ENCODE results near the gene SLIT3.
"Not testable (repeated sequence)": the region's sequence is repeated elsewhere in the genome, so short reads cannot be mapped to it uniquely, and the experiment has no call there.

Gene SLIT3

DNA sequence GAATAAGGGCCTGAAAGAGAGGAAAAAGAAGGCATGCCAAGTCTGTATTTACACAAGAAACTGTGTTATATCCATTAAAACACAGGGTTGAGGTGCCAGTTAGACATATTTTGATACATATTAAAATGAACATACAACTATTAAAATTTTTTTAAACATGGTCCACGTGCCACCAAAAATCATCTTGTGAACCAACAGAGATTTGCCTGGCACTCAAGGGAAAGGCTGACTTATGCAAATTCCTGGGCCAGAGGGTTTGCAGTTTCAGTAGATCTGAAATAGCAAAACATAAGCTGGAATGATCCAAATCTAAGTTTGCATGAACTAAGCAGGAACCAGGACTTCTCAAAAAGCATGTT, 168.7 kb downstream of the SLIT3 start:
- no peak for DNase-seq

DNA sequence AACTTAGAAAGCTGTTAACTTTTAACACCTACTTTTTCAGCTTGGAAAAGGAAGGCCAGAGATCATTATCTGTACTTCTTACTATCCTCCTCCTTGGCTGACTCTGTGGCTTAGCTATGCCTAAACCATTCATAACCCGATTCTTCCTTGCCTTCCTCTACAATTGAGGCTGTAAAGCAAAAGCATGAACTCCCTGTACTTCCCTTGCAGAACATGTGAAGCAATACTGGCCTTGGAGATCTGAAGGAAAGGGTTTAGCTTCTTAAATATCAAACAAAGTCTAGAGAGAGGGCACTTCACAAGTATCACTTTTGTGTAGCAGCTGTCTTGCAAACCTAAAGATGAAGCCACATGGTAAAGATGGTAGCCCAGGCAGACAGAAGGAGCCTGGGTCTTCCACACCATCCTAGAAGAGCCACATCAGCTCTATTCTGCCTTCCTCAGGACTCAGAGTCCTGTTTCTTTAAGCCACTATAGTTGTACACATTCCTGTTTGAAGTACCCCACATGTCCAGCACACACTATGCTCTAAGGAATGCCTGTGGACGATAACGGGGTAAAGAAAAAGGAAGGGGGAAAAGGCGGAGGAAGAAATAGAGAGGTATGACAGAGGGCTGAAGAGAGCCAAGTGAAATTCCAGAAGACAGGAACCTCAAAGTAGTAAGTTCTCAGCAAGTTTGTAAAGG, 169.2 kb downstream of the SLIT3 start:
- DNase-seq = no peak

DNA sequence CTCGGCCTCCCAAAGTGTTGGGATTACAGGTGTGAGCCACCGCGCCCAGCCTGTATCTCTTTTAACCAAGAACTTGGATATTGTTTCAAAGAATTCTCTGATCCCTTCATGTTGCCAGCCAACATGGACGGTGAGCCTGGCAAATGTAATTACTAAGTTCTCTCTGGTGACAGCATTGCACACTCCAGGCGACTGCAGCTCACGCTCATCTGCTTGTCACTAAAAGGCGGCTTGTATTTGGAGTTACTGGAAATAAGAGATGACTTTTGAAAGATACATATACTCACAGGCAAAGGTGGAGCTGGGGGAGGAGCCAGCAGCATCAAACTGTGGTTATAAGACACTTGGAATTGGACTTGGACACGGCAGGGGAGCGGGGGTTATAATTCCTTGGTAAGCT, 172.3 kb downstream of the SLIT3 start:
- DNase-seq = no peak

DNA sequence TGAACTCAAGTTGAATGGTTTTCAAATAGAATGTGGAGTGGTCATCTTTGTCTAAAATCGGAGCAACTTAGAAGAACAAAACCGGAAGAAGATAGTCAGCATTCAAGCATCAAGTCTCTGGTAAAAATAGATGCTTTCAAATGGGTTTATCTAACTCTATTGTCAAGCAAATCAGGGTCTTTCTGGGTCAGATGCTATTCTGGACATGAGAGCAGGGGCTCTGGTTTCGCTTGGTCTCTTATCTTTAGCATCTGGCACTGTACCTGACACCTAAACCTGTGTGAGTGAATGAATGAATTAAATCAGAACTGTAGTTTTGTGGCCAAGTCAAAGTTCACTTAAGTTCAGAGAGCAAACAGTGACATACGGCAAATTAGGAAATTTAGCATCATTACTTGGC, 173.5 kb downstream of the SLIT3 start:
- DNase-seq = no peak

DNA sequence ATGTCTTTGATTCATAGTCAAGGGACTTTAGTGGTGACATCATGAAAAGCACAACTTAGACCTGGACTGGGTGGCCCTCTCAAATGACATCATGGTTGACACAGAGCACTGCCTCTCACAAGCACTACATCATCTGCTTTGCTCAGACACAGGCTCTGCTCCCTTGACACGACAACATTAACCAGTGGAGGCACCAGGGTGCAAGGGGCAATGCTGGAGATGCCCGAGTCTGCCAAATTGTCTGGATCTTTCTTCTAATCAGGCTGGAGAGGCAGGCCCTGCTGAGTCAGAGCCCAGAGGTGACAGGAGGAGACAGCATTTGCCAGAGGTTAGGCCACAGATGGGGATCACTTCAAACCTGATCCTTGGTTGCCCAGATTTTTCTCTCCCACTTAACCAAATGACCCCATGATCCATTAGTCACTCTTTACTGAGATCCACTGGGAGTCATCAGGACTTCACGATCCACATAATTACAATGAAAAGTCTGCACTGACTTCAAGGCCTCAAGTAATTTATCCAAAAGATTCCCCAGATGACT, 174.4 kb downstream of the SLIT3 start:
- no peak for DNase-seq

DNA sequence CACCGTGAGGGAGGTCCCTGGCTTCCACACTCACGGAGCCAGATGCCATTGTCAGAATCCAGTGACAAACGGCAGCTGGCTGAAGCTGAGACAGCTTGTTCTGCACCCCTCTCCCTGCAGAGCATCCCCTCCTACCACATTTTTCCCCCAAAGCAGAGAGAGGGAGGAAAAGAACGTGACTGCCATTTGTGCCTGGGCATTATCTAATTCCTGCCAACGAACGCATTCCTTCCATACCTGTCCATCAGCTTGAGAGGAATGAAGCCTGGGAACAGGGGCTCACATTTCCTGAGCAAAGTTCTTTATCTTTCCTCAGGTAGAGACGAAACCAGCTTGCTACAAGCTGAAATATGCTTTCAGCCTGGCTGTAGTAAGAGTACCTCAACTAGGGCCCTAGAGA, 175.4 kb downstream of the SLIT3 start:
- DNase-seq = no peak

DNA sequence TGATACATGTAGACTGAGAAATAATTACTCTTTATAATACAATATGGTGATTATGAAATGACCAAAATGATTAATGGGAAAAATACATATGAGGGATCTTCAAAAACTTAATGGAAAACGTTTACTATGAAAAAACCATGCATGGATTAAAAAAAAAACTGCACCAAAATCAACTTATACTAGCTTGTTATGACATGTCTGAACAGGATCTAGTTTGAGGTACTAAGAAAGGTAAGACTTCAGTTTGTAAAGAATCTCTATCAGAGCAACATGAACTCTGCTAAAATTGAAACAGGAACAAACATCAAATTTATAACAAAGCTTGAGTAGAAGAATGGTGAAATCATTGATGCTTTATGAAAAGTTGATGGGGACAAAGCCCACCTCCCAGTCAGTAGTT, 178.0 kb downstream of the SLIT3 start:
- no peak for DNase-seq

DNA sequence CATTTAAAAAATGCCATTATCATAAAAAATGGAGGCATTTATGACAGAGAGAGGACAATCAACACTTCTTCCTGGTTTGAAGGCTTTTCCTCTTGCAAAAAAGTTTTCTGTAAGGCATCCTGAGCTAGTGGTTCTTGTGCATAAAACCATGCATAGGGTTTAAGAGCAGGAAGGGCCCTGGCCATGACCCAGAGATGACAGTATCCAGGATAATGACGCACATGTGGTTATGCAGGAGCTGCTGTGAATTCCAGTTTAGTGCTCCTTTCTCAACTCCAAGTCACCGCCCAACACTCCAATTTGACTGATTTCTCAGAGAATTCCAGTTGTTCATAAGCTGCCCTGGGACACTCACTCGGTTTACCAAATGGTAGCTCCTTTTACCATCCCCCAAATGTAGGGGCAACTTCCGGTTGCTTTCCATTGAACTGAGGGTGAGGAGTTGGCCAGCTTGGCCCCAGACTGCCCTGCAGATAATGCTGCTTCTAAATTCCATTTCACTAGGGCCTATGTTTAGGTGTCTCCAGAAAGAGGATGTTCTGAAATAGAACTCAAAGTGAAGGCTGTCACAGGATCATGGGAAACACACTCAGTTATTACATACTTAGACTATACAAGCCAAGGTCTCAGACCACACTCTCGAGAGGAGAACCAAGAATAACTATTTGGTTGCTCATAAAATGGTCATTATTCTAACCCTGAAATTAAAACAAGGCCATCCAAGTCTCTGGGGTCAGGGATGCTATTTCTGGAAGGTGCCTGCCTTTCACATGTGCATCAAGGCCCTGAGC, 179.1 kb downstream of the SLIT3 start:
- DNase-seq = no peak

DNA sequence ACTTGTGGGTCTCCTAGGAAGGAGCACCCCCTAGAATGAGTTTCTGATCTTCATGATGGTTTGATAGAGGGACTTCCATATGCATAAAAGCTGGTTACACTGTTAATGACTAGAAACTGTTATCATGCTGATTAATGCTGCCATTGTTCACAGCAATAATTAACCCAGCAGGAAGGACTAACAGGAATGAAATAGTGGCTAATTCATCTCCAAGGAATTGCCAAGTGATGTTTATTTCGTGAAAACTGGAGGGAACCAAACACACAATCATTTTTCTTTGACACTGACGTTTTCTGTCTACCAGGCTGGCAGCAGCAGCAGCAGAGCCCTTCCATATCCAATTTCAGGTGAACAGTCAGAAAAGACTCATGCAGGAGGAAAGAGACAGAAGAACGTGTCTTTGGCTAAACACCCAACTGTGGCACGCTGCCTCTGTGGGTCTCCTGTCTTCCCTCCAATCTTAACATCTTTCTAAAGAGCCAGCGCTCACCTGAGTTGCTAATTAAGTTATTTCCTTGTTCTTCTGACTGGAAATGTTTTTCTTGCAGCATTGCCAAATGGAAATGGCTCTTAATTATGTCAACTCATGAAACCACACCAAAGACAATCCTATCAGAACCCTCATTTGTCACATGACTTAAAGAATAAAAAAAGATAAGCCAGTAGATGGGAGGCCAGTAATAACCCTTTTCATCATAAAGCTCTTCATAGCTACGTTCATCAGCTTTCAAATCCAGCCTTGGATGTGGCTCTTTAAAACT, 181.5 kb downstream of the SLIT3 start:
- no peak for DNase-seq

DNA sequence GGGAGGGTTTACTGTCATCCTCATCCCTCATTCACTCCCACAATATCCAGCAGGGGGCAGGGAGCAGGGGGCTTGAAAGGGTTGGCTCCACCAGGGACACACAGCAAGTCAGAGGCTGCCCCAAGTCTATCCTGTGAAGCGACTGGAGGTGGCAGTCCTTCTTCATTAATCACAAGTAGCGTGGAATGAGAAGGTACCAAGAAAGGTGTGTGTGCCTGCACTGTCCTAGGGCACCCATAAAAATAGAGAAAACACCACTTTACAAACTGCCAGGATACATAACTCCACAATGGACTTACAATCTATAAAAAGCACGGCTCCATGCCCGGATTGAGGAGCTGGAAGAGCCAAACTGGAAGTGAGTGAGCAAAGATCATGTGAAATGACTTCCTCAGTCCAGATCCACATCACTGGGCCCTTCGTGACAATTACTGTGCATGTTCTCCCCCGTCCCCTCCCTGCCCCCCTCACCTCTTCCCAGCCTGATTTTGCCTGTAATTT, 183.9 kb downstream of the SLIT3 start:
- no peak for DNase-seq

DNA sequence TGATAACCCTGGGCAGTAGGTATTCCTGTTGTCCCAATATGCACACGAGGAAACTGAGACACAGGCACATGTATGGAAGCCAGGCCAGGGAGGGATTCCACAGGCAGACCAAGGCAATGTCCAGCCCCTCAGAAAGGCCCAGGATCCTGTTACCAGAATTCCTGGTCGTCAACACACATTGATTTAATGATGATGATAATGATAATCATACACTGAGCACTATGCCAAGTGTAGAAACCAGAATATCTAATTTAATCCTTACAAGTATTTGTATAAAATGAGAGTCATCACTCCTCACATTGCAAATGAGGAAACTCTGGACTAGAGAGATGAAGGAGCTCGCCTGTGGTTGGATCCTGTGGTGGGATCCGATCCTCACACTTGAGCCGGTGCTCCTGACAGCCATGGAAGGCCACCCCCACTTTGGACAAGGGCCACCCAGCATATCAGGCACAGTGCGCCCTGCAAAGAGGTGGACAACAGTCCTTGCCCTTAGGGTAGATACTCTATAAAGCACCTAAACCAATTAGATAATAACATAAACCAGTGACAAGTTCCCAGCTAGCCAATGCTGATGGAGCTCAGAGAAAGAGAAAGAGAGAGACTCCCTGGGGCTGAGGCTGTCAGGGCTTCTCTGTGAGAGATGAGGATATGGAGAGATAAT, 185.3 kb downstream of the SLIT3 start:
- DNase-seq = no peak

DNA sequence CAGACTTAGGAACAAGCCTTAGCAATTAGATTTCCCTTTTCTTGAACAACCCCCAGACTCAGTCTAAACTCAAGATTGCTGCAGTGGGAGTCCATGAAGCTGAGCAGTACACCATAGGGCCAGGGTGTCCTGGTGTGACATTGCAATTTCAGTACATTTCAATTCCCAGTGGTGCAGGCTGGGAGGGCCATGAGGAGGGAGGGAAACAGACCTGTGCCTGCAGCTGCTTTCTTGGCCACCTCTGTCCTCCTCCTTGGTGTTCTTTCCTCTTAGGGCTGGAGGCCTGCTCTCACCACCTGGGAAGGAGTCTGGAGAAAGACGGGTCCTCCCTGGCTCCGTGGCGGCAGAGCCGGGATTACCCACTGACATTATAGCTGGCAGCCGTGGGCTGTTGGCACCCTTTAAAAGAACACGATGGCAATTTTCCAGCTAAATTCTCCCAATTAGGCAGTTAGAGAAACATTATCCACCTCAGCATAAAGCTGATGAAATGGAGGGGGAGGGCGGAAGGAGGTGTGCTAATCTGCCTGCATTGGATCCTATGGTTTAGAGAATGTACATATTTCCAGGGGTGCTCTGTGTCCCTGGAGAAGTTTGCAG, 186.4 kb downstream of the SLIT3 start:
- DNase-seq = no peak

DNA sequence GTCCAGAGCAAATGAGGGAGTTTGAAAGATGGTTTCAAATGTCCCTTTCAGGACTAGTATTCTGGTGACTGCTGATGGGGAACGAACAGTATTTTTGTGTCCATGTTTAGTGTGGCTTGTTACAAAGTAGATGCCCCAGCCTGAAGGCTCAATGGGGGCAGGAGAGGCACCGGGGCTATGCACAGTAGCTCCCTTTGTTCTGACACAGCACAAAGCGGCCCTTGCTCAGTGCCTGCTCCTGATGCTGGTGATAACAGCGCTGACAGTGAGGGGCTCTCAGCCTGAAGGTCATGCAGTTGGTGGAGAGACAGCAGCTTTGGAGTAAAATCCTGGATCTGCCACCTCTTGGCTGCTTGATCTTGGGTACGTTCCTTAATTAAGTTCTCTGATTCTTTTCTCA, 188.9 kb downstream of the SLIT3 start:
- no peak for DNase-seq

DNA sequence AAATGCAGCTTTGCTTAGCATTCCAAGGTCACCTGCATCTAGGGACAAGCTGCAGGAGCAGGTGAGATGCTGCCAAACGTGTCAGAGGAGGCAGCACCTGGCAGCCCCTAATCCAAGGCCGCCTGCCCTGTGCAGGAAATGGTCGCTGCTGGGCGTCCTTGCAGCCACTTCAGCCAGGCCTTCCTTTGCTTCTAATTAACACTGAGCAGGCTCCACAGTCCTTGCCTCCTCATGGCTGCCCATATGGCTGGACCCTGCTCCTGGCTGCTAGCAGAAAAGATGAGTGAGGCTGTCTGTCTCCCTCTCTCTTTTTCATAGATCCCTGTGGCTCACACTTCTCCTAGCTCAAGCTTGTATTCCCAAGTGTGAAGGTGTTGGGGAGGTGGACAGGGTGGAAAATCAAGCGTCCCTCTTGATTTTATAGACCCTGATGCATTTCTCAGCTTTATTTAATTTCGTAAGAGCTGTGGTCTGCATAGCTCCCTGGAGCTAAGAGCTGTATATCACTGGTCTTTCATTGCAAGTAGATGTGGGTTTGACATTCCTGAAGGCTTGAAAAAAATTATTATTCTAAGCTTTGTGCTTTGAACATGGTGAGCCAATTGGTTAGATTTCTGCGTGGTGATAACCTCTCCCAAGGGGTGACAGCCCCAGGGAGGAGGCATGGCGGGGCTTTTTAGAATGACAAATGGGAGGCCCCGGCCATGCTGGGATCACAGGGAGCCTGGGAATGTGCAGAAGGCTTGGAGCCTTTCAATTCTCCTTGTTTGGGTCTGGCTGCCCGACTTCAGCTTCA, 193.8 kb downstream of the SLIT3 start:
- DNase-seq = no peak

DNA sequence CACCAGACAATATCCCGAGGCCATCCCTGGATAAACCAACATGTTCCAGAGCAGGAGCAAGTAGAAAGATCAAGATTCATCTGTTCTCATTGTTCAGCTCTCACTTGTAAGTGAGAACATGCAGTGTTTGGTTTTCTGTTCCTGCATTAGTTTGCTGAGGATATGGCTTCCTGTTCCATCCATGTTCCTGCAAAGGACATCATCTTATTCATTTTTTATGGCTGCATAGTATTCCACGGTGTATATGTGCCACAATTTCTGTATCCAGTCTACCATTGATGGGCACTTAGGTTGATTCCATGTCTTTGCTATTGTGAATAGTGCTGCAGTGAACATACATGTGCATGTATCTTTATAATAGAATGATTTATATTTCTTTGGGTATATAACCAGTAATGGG, 195.4 kb downstream of the SLIT3 start:
- DNase-seq = not testable (repeated sequence)

DNA sequence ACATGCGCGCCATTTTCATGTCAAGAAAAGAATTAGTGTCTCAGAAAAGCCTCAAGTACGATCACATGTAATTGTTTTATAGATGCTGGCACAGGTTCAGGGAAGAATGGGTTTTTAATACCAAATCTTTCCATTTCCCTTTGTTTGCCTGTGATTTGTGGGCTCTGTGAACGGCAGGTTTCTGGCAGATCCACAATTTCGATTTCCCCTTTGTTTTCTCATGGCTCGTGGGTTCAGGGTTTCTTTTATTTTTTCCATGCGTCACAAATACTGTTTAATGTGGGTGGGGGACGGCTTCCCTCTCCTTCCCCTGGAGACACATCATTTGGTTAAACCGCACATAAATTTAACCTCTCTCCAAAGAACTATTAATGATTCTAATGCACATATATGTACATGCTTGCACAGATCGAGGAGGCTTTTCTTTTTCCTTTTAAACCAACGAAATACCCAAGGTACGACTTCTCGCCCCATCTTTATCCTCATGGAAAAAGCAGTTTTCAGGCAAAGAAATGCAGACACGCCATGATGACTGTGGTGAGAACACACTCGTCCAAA, 195.9 kb downstream of the SLIT3 start:
- no peak for DNase-seq

DNA sequence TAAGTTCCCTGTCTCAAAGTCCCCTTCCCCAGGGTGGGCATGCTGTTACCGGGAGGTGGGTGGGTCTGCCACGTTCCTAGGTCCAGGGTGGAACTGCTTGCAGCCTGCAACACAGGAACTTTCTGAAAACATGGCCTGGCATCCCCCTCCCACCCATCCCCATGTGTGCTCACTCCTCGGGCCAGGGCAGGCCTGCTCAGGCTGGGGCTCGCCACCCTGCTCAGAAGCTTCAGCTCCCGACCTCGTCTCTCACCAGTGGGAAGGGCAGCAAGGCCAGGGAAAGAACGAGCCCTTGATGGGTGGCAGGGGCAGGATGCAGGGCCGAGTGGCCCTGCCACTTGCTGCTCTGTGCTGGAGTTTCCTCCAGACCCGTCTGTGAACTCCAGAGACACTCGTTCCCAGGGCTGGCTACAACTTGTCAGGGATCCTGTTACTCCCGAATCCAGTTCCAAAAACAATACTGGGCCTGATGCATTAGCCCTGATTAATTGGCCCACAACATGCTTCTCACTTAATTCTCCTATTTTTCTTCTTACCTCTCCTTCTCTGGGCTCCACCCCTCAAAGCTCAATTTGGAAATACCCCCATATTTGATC, 197.3 kb downstream of the SLIT3 start:
- DNase-seq = no peak

DNA sequence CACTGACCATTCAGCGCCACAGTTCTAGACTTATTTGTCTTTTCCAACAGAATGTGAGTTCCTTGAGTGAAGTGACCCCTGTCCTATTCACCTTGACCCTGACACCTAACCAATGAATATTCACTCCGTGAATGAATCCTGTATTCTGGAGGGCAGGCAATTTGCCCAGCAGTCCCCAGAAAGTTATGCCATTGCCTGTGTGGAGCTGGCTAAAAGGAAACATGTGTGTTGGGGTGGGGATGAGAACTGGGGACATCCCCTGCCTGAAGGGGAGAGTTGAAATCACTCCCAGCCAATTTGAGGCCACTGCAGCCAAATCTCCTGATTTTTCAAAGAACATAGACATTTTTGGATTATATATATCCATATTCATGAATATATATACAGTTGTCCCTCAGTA, 199.0 kb downstream of the SLIT3 start:
- DNase-seq = no peak

DNA sequence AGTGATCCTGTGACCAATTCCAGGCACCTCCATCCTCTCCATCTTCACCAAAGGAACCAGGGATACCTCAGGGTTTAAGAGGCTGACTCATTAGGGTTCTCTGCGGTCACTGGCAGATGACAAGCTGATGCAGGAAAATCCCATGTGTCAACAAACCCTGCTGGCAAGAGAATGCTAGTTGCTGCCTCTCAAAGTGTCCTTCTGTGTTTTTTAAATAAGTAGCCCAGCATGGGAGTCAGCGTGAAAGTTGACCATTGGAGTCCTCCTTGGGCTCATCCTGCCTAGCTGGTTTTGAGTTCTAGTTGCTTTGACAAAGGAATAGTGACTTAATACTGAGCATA, 200.2 kb downstream of the SLIT3 start:
- no peak for DNase-seq

DNA sequence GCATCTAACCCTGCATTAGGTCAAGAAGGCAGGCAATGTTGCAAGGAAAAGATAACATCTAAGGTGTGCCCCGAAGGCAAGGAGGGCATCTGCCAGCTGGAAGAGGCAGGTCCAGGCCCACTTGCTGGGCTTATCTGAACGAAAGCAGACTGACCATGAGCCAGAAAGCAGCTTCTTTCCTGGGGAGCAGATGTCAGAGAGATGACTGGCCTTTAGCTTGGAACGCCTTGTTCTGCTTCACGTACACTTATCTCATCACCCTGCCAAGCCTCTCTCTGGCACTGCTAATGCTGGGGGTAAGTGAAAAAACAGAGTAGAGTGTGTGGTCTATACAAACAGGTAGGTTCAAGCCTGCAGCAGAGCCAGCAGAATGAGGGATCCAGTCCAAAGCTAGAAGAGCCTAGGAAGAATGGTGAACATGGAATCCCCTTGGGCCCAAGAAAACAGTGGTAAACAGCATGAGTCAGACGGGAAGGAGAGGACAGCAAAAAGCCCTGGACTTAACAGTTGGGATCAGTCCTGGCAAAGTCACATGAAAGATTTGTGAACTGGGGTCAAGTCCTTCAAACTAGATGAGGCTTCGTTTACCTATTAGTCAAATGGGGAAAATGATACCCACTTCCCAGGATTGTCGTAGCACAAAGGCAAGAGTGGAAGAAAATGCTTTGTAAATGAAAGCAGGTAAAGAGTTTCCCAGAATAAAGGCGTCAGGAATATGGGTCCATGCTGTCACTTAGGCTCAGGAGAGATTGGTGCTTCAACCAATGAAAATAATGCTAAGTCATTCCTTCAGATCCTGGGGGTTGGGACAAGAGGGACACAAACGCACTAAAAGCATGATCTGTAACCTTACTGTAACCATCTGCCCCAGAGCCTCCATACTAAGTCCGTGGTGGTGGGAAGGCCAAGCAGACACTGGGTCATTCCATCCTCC, 200.9 kb downstream of the SLIT3 start:
- no peak for DNase-seq

Data from right forelimb (tissue), 1 donor.